HPDE6-E6E7 (cell line): Measurements from ENCODE around the gene GALE.
"Not testable (repeated sequence)": the region's sequence is repeated elsewhere in the genome, so short reads cannot be mapped to it uniquely, and the experiment has no call there.

Source experiments
- DNase-seq: peaks from one replicate; pipeline ENCODE4 v3.0.0; 2011; ENCODE audit warnings: missing footprints; ENCODE audit errors: extremely low spot score

Gene GALE

DNA sequence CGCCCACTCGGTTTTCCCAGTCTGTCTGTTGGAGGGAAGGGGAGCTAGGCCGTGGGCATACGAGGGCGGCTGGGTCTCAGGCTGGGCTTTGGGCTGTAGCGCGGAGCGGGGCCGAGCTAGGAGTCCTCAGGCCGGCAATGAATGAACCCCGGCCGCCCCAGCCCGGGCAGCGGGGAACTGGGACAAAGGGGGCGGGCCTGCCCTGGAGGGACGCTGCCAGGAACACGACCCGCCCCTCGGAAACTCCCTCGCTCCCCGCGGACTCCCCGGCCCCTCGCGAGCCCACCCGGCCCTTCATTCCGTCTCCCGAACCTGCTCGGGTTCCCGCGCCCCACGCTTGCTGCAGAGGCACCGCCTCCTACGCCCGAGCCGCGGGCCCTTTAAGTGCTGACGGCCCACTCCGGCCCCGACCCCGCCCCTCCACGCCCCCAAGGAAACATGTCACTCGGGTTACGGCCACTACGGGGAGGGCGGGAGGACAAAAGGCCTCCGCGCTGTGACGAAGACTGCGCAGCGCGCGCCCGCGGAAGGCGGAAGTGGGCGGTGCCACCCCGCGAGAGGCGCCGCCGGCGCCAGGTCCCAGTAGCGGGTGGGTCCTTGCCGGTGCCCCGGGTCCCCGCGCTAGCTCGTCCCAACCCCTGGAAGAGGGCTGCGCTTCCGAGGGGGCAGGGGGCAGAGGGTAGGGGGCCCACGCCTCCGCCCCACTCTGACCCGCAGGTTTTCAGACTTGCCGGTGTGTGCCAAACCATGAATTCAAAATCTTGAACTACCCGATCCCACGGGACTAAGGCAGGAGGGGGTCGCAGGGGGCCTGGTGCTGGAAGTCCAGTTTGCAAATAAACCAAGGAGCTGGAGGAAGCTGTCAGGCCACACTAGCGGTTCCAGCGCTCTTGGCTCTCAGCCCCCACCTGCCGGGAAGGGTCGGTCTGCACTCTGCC lies at the start of gene GALE:
Gene GALE (minus strand): TSS at position 355 of the 938 bp plus-strand sequence. CDS start 1,747 bp downstream, outside the sequence.
- DNase-seq, result peak; percentile 91

DNA sequence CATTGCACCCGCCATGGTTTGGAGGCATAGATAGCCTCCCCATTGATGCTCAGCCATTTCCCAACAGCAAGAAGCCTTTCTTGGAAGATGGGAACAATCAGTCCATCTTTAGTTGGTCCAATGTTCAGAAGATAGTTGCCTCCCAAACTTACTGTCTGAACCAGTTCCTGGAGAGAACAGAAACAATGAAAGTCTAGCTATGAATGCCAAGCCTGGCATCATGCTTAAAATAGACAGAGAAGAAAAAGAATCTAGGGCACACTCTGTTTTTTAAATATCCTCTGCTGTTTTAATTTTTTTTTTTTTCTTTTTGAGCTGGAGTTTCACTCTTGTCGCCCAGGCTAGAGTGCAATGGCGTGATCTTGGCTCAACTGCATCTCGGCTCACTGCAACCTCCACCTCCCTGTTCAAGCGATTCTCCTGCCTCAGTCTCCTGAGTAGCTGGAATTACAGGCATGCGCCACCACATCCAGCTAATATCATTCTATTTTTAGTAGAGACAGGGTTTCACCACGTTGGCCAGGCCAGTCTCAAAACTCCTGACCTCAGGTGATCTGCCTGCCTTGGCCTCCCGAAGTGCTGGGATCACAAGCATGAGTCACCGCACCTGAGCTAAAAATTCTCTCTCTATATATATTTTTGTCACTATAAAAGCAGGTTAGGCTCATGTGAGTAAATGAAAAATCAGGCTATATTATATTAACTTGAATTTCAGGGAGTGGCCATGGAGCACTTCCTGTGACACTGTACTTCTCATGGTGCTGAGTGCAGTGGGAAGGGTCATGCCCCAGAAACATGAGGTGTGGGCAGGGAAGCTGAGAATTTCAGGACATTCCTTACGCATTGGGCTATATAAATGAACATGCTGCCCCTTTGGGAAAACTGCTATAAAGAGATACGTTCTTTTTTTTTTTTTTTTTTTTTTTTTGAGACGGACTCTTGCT lies 48.4 kb upstream of the GALE start:
- DNase-seq, result no peak

DNA sequence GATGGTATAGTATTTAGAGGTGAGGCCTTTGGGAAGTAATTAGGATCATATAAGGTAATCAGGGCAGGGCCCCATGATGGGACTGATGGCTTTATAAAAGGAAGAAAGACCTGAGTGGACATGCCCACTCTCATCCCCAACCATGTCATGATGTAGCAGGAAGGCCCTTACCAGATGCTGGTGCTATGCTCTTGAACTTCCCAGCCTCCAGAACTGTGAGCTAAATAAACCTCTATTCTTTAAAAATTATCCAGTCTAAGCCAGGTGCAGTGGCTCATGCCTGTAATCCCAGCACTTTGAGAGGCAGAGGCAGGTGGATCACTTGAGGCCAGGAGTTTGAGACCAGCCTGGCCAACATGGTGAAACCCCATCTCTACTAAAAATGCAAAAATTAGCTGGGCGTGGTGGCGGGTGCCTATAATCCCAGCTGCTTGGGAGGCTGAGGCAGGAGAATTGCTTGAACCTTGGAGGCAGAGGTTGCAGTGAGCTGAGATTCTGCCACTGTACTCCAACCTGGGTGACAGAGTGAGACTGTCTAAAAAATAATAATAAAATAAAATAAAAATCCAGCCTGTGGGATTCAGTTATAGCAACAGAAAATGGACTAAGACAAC lies 47.0 kb upstream of the GALE start:
- DNase-seq, result not testable (repeated sequence)

GRCh38 chr1:23845163-23845562 lies 44.6 kb upstream of the GALE start:
- no peak for DNase-seq

DNA sequence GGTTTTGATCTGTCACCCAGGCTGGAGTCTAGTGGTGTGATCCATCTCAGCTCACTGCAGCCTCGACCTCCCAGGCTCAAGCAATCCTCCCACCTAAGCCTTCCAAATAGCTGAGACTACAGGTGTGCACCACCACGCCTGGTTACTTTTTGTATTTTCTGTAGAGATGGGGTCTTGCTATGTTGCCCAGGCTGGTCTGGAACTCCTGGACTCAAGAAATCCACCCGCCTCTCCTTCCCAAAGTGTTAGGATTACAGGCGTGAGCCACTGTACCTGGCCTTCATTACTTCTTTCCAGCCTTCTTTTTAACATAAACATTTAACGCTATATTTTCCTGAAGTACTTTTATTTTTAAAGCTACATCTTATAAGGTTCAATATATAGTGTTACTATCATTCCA lies 43.1 kb upstream of the GALE start:
- DNase-seq, result no peak

DNA sequence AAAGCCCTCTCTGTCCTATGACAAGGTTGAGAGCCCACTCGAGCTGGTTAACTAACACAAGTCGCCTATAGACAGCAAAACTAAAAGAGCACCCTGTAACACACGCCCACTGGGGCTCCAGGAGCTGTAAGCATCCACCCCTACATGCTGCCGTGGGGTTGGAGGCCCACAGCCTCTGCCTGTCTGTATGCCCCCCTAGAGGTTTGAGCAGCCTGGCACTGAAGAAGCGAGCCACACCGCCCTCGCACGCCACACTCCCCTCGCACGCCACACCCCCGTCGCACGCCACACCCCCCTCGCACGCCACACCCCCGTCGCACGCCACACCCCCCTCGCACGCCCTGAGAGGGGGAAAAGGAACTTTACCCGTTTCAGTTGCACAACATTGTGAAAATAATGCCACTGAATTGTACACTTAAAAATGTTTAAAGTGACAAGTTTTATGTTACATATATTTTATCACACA lies 37.9 kb upstream of the GALE start:
- peak; percentile 22 for DNase-seq

DNA sequence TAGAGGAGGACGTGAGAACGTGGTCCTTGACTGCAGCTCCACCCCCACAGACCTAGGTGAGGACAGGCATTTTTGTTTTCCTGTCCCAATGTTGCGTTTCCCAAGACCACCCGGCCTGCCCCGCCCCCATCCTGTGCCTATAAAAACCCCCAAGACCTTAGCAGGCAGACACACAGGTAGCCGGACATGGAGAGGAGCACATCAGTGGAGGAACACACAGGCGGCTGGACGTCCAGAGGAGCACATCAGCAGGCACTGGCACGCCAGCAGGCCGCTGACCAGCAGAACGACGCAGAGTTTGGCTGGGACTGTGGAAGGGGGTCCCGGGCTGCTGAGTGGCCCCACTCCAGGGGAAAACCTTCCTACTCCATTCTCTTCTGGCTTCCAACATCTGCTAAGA lies 37.4 kb upstream of the GALE start:
- DNase-seq, result no peak

GRCh38 chr1:23836037-23836436 lies 35.5 kb upstream of the GALE start:
- DNase-seq, result no peak

DNA sequence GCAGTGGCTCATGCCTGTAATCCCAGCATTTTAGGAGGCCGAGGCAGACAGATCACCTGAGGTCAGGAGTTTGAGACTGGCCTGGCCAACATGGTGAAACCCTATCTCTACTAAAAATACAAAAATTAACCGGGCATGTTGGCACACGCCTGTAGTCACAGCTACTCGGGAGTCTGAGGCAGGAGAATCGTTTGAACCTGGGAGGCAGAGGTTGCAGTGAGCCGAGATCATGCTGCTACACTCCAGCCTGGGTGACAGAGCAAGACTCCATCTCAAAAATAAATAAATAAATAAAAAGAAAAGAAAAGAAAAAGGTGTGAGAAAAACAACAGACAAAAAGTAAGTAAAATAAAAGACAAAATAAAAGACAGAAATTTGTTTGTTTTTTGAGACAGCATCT lies 33.6 kb upstream of the GALE start:
- DNase-seq, result not testable (repeated sequence)

- no peak for DNase-seq
Observed at GRCh38 chr1:23827717-23828116, 27.2 kb upstream of the GALE start.

DNA sequence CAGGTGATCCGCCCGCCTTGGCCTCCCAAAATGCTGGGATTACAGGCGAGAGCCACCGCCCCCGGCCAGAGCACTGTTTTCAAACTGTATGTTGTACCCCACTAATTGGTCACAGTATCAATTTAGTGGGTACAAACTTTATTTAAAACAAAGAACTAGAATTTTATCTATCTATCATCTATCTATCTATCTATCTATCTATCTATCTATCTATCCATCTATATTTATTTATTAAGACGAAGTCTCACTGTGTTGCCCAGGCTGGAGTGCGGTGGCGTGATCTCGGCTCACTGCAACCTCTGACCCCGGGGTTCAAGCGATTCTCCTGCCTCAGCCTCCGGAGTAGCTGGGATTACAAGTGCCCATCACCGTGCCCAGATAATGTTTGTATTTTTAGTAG lies 26.0 kb upstream of the GALE start:
- not testable (repeated sequence) for DNase-seq

GRCh38 chr1:23825762-23826522 lies 25.4 kb upstream of the GALE start:
- no peak for DNase-seq

DNA sequence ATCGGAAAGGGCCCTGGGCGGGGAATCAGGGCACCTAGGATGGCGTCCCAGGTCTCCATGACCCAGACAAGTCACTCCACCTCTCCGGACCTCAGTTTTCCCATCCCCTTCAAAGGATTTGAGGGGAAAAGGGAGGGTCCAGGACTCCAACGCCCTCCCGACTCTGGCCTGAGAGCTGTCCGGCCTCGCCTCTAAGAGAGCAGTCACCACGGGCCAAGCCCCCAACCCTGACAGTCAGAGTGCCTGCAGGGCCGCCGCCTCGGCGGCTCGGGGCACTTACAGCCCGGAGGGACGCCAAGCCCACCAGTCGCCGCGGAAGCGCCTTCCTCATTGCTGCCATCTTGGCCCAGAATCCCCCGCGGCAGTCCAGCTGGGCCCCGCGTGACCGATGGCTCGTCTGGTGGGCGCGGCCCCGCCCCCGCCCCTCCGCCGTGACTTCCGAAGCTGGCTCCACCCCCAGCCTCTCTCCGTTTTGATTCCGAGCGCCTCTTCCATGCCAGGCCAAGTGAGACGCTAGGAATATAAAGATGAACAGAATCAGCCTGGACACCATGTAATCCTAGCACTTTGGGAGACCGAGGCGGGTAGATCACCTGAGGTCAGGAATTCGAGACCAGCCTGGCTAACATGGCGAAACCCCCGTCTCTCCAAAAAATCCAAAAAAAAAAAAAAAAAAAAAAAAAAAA lies 24.7 kb upstream of the GALE start, which contains the start of gene HMGCL:
Gene HMGCL (minus strand): TSS at position 354 of the 686 bp plus-strand sequence. CDS start 14 bp downstream, at position 340.
- peak; percentile 89 for DNase-seq

DNA sequence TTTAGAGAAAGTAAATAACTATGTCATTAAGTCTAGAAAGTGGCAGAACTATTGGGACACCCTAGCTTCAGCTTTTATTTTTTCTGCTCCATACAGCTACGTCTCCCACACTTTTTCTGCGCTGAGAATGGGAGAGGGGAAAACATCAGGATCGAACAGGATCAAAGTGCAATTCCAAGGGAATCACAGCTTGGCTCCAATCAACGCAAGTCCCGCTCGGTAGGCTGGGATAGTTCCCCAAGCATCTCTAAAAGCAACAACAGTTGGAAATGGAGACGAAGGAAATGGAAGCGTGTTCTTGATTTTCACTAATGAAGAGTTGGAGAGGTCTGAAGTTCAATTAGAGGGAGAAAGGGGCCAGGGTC lies 24.1 kb upstream of the GALE start:
- DNase-seq, result no peak

DNA sequence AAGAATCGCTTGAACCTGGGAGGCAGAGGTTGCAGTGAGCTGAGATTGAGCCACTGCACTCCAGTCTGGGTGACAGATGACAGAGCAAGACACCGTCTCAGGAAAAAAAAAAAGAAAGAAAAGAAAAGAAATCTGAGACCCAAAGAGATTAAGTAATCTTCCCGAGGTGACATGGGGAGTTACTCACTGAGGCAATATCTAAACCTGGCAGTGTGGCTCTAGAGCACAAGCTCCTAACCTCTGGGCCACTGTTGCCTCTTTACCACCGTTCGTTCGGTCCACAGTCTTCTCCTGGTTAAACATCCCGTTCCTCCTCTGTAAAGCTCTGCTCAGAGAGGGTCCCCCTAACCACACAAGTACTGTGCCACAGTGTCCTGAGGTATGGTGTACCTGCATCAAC lies 23.2 kb upstream of the GALE start:
- DNase-seq, result no peak

DNA sequence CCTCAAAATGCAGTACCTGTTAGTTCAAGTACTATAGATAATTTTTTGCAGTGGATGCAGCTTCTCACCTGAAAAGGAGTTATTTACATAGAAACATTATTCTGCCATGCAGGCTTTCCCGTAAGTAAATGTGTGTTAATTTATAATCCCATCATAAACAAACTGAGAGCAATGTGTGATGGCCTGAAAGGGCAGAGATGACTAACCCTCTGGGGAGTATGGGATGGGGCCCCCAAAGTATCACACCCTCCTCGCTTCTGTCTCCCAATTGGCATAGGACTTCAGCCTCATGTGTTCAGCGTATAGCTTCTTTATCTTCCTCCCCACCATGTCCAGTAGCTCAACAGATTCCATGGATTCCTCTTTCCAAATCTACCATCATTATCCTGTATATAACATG lies 17.1 kb upstream of the GALE start:
- no peak for DNase-seq

DNA sequence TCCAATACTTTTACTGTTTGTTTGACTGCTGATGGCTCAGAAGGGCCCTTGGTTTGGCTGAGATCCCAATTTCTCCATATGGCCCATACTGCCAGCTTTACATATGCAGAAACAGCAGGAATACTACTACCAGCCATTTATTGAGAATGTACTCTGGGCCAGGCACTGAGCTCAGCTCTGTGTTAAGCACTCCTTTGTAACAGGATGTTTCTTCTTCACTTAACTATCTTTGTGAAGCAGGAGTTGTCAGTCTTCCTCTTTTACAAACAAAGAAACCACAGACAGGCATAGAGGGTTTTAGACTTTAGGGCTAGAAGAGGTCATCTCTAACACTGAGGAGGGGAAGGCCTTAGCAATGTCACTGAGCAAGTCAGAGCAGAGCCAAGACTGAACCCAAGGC lies 16.4 kb upstream of the GALE start:
- DNase-seq, result no peak

GRCh38 chr1:23816361-23816760 lies 15.8 kb upstream of the GALE start:
- DNase-seq, result no peak

DNA sequence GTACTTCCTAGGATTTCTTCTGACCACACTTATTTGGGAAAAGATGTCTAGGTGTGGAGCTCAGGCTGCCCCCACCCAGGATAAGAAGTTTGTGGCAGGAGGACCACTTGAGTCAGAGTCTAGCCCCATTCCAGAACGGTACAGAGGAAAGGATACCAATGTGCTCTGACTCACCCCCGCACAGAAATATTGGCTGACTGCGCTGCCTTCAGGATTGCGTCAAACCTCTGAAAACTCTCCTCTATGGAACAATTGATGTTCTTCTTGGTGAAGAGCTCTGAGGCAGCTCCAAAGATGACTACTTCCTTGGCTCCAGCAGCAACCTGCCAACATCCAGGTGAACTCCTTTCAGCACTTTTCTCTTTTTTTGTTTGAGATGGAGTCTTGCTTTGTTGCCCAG lies 13.5 kb upstream of the GALE start:
- DNase-seq, result no peak

GRCh38 chr1:23810818-23811540 lies 10.4 kb upstream of the GALE start:
- DNase-seq, result no peak
